GM12891 (cell line): ENCODE data around the gene PLCXD1. TPM values are rescaled to one million over a fixed set of nuclear protein-coding genes. Genes with fewer than 3 reads are reported as not detected.
"Not testable (repeated sequence)": the region's sequence is repeated elsewhere in the genome, so short reads cannot be mapped to it uniquely, and the experiment has no call there.

ENCODE experiments used
- DNase-seq: peaks from one replicate; pipeline ENCODE4 v3.0.0; 2011; ENCODE audit warnings: low spot score; ENCODE audit not compliant: insufficient read length
- FAIRE-seq: peaks from 2 replicates; lab custom pipeline; 2011; peaks lifted over from hg19 to GRCh38; lab: Jason Lieb, UNC
- PAX5 ChIP-seq: IDR thresholded peaks from 2 replicates; pipeline ENCODE4 v1.6.1; 2011; ENCODE audit warnings: low read length, moderate library complexity, mild to moderate bottlenecking; ENCODE audit not compliant: insufficient read depth, severe bottlenecking
- POLR2A ChIP-seq: IDR thresholded peaks from 2 replicates; pipeline ENCODE4 v1.6.1; 2011; ENCODE audit warnings: low read depth, low read length, control low read depth
- POLR2AphosphoS5 ChIP-seq: IDR thresholded peaks from 2 replicates; pipeline ENCODE4 v1.6.1; 2011; ENCODE audit warnings: low read depth, low read length, control low read depth
- POU2F2 ChIP-seq: IDR thresholded peaks from 2 replicates; pipeline ENCODE4 v1.6.1; 2011; ENCODE audit warnings: low read depth, mild to moderate bottlenecking, control low read depth, low read length, moderate library complexity
- SPI1 ChIP-seq: IDR thresholded peaks from 2 replicates; pipeline ENCODE4 v1.6.1; 2011; ENCODE audit warnings: low read depth, low read length, control low read depth
- TAF1 ChIP-seq: IDR thresholded peaks from 2 replicates; pipeline ENCODE4 v1.6.1; 2011; ENCODE audit warnings: low read depth, low read length, control low read depth
- polyA plus RNA-seq: library from polyadenylated mRNA; unstranded; fragments of >200 nt; gene quantifications from one replicate; pipeline ENCODE4 v1.2.1, GENCODE V29; 2012; ENCODE audit warnings: low read depth, missing spikeins, inconsistent platforms; ENCODE audit not compliant: missing spikeins

PLCXD1 gene, protein sequence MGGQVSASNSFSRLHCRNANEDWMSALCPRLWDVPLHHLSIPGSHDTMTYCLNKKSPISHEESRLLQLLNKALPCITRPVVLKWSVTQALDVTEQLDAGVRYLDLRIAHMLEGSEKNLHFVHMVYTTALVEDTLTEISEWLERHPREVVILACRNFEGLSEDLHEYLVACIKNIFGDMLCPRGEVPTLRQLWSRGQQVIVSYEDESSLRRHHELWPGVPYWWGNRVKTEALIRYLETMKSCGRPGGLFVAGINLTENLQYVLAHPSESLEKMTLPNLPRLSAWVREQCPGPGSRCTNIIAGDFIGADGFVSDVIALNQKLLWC
- polyA plus RNA-seq = 21.2 TPM

DNA sequence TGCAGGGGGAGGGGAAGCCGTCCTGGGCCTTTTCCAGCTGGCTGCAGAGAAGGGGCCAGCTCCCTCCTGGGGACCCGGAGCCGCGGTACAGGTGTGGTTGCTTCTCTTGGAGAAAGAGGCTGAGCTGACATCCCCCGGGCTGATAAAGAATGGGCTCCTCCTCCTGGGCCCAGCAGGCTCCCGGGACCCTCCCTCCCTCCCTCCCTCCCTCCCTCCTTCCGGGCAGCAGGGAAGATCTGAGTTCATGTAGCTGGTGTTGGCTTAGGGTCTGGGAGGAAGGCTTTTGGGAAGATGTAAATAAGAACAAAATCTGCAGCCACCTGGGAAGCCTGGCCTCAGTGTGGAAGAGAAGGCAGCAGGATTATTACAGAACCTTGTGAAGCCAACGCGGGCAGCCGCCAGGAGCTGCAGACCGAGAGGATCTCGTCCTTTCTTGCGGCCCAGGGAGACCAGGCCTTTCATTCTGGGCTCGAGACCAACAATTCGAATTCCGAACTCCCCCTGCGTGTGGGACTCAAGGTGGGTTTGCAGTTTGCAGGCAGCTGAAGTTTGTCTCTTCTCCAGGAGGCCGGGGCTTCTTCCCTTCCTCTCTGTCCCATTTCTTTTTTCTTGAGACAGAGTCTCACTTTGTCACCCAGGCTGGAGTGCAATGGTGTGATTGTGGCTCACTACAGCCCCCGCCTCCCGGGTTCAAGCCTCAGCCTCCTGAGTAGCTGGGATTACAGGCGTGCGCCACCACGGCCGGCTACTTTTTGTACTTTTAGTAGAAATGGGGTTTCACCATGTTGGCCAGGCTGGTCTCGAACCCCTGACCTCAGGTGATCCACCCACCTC lies at the start of gene PLCXD1:
PLCXD1 (plus strand) TSS at position 216 of the 834 bp plus-strand sequence. CDS start 2,807 bp downstream, outside the sequence.
- no peak for DNase-seq
- FAIRE-seq = peak; percentile 33
- no peak for TF ChIP-seq SPI1
- no peak for TF ChIP-seq PAX5
- TF ChIP-seq POLR2A = no peak
- no peak for TF ChIP-seq POLR2AphosphoS5
- no peak for TF ChIP-seq TAF1
- no peak for TF ChIP-seq POU2F2

DNA sequence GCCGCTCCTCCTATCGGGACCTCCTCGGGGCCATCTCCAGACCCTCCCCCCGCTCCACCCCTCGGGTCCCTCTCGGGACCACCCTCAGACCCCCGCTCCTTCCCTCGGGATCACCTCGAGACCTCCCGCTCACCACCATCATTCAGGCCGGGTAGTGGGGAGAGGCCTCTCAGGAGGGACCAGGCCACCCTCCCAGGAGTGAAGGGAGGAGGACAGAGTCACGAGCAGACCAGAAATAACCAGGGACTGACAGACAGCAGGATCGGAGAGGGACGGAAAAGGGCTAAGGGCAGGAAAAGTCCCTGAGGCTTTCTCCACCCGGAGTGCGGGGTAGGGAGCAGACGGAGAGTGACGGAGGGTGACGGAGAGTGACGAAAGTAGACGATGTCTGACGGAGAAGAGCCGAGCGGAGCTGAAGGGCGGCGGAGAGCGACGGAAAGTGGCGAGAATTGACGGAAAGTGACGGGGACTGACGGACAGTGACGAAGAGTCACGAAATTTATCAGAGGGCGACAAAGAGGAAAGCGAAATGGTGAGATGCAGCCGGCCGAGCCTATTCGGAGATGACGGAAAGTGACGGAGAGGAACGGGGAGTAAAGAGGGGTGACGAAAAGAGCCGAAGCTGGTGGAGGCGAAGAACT lies 49.4 kb upstream of the PLCXD1 start:
- peak; percentile 88 for FAIRE-seq
- not testable (repeated sequence) for DNase-seq

DNA sequence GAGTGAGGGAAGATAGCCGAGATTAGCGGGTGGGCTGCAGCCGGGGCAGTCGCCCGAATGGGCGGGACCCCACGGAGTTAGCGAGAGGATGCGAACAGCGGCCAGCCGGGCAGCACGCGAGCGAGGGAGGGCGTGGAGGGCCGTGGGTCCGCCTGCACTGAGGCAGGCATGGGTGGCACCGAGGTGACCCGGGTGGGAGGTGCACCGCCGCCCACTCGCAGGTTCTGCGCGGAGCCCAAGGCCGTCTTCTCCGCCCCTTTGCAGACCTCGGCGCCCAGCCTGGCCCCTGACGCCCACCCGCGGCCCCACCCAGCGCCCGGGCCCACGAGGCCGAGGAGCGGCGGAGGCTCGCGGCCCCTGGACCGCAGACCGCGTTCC lies 48.9 kb upstream of the PLCXD1 start:
- DNase-seq, FAIRE-seq: not testable (repeated sequence)

DNA sequence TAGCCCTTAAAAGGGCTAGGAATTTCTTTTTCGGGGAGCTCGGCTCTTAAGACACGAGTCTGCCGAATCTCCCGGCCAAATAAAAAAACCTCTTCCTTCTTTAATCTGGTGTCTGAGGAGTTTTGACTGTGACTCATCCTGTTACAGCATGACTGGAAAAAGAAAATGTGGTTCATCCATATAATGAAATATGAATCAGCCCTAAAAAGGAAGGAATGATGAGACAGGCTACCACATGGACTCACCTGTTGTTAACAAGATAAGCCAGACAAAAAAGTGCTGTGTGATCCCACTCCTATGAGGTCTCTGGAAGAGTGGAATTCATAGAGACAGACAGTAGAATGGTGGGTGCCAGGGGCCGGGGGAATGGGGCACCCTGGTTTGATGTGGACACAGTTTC lies 45.0 kb upstream of the PLCXD1 start:
- FAIRE-seq, DNase-seq: not testable (repeated sequence)

DNA sequence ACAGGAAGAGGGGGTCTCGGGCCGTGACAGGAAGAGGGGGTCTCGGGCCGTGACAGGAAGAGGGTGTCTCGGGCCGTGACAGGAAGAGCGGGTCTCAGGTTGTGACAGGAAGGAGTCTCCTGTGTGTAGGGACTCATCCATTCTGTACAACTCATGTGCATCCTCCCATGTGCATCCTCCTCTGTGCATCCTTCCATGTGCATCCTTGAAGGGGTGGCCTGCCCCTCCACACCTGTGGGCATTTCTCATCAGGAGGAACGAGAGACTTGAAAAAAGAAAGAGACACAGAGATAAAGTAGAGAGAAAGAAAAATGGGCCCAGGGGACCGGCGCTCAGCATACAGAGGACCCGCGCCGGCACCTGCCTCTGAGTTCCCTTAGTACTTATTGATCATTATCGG lies 30.2 kb upstream of the PLCXD1 start:
- FAIRE-seq (no peak), DNase-seq (no peak)
- TF ChIP-seq SPI1 (no peak), PAX5 (no peak), POLR2AphosphoS5 (no peak), TAF1 (no peak), POLR2A (no peak), POU2F2 (no peak)

DNA sequence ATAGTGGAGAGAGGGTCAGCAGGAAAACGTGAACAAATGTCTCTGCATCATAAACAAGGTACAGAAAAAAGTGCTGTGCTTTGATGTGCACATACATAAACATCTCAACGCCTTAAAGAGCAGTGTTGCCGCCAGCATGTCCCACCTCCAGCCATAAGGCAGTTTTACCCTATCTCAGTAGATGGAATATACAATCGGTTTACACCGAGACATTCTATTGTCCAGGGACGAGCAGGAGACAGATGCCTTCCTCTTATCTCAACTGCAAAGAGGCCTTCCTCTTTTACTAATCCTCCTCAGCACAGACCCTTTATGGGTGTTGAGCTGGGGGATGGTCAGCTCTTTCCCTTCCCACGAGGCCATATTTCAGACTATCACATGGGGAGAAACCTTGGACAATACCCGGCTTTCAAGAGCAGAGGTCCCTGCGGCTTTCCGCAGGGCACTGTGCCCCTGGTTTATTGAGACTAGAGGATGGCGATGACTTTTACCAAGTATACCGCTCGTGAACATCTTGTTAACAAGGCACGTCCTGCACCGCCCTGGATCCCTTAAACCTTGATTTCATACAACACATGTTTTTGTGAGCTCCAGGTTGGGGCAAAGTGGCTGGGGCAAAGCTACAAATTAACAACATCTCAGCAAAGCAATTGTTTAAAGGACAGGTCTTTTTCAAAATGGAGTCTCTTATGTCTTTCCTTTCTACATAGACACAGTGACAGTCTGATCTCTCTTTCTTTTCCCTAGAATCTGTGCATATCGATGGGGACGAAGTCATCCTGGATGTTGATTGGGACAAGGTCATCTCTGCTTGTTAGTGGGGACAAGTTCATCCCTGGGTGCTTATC lies 29.6 kb upstream of the PLCXD1 start:
- DNase-seq, FAIRE-seq: not testable (repeated sequence)

DNA sequence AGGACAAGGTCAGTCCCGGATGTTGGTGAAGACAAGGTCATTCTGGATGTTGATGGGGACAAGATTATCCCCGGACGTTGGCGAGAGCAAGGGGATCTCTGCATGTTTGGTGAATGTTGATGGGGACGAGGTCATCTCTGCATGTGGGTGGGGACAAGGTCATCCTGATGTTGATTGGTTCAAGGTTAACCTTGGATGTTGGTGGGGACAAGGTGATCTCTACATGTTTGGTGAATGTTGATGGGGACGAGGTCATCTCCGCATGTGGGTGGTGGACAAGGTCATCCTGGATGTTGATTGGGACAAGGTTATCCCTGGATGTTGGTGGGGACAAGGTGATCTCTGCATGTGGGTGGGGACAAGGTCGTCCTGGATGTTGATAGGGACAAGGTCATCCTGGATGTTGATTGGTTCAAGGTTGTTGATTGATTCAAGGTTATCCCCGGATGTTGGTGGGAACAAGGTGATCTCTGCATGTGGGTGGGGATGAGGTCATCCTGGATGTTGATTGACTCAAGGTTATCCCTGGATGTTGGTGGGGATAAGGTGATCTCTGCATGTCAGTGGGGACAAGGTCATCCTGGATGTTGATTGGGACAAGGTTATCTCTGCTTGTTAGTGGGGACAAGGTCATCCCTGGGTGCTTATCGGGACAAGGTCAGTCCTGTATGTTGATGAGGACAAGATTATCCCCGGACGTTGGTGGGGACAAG lies 28.8 kb upstream of the PLCXD1 start:
- FAIRE-seq (no peak), DNase-seq (no peak)
- TF ChIP-seq PAX5 = no peak
- no peak for TF ChIP-seq SPI1
- TF ChIP-seq POLR2AphosphoS5 = no peak
- TF ChIP-seq POLR2A = no peak
- no peak for TF ChIP-seq POU2F2
- no peak for TF ChIP-seq TAF1

DNA sequence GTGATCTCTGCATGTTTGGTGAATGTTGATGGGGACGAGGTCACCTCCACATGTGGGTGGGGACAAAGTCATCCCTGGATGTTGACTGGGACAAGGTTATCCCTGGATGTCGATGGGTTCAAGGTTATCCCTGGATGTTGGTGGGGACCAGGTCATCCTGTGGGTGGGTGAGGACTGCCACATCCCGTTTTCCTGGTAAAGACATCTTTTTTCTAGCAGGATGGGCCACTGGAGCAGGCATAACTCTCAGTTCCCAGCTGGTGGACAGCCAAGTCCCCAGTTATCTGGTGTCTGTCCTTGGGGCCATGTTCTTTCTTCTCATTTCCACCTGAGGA lies 28.3 kb upstream of the PLCXD1 start:
- FAIRE-seq = no peak

DNA sequence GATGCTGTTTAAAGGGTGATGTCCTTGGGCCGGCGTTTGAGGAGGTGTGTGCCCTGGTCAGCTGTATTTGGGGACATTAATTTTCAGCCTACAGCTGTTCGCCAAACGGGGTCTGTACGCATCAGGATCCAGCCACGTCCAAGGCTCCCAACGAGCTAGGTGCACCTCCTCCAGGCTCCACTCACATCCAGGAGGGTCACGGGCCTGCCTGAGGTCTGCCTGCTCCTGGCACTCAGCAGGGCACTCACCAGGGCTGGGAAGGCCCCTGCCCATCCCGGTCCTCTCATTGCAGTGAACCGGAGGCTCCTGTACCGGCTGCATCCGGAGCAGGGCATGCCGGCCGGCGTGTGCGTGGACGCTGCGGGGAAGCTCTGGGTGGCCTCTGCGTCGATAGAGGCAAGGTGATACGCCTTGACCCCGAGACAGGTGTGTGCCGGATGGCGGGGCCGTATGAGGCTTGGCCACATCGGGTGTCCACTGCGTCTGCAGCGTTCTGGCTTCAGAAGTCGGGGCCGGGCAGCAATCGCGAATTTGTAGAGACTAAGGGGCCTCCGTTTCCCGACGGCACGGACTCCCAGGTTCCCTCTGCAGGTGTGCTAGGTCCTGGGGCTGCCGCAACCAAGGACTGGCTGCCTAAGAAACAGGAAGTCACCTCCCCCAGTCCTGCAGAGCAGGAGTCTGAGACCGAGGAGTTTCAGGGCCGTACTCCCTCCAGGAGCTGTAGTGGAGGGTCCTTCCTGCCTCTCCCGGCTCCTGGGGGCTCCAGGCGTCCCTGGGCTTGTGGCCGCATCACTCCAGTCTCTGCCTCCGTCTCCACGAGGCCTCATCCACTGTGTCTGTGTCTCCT lies 27.5 kb upstream of the PLCXD1 start:
- no peak for DNase-seq
- FAIRE-seq = no peak
- TF ChIP-seq POU2F2 = no peak
- no peak for TF ChIP-seq POLR2A
- no peak for TF ChIP-seq TAF1

More for the DNA sequence above, 28.3 kb upstream of the PLCXD1 start:
- DNase-seq = no peak
- TF ChIP-seq PAX5 (no peak), SPI1 (no peak), TAF1 (no peak)
